ENCODE data around the gene HSFX2. TPM values are rescaled to one million over a fixed set of nuclear protein-coding genes. Genes with fewer than 3 reads are reported as not detected.
"Not testable (repeated sequence)": the region's sequence is repeated elsewhere in the genome, so short reads cannot be mapped to it uniquely, and the experiment has no call there.

HSFX2 gene, protein sequence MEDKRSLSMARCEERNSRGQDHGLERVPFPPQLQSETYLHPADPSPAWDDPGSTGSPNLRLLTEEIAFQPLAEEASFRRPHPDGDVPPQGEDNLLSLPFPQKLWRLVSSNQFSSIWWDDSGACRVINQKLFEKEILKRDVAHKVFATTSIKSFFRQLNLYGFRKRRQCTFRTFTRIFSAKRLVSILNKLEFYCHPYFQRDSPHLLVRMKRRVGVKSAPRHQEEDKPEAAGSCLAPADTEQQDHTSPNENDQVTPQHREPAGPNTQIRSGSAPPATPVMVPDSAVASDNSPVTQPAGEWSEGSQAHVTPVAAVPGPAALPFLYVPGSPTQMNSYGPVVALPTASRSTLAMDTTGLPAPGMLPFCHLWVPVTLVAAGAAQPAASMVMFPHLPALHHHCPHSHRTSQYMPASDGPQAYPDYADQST
- total RNA-seq, result under 1 TPM; 0.23 to 0.53 TPM

DNA sequence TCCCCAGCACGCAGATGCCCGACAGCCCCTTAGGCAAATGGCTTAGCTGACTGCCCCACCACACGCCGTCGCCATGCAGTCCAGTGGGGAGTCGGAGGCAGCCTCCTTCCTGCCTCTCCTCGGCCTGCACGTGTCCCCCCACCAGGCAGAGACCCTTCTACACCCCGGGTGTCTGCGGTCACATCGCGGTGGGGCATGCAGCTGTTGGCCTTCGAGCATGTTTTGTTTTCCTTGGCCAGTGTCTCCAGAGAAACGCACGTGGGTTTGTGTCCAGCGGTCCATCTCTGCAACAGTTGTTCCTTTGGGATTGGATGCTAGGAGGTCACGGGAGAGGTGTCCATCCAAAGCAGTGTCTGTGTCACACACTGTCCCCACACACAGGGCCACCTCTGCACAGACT is at the start of gene HSFX2:
Gene HSFX2 (minus strand): TSS at position 101 of the 400 bp plus-strand sequence. CDS start 614 bp downstream, outside the sequence.
- CTCF ChIA-PET; DNase-seq; H3K4me1 Mint-ChIP-seq; H3K27ac Mint-ChIP-seq; H3K9me3 Mint-ChIP-seq (ENCODE audit: low read depth); H3K4me3 Mint-ChIP-seq; H3K36me3 Mint-ChIP-seq; H3K27me3 Mint-ChIP-seq; ATAC-seq: not testable (repeated sequence)

- peaks cover 9% of the 10 kb centered on the region for H3K27me3 Mint-ChIP-seq
- ATAC-seq, result no peak
- no peaks in the 10 kb centered on the region for H3K36me3 Mint-ChIP-seq
- no peak overlapping the region for H3K4me3 Mint-ChIP-seq
- CTCF ChIA-PET, result no interaction called here
- H3K27ac Mint-ChIP-seq, result no peak overlapping the region
- no peak for DNase-seq
- H3K4me1 Mint-ChIP-seq, result no peaks in the 10 kb centered on the region
- H3K9me3 Mint-ChIP-seq (ENCODE audit: low read depth), result no peaks in the 10 kb centered on the region
These were observed 48.4 kb upstream of the HSFX2 start for GRCh38 chrX:149643496-149643895.

DNA sequence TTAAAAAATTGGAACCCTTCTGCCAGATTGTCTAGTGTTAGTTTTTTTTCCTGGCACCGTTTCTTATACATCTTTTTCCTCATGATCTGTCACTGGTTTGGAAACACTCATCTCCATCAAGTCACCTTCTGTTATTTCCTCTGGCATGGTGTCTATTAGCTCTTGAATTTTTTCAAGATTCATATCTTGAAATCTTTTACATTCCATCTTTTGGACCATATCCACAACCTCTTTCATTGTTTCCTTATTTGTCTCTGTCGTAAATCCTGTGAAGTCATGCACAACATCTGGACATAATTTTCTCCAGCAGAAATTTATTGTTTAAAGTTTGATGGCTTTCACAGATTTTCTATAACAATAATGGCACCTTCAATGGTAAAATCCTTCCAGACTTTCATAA is 46.7 kb upstream of the HSFX2 start:
- no peaks in the 10 kb centered on the region for H3K4me1 Mint-ChIP-seq
- no peaks in the 10 kb centered on the region for H3K9me3 Mint-ChIP-seq (ENCODE audit: low read depth)

GRCh38 chrX:149641432-149641831 is 46.3 kb upstream of the HSFX2 start:
- no peak for DNase-seq
- Mint-ChIP-seq H3K27ac (no peak overlapping the region), H3K36me3 (no peaks in the 10 kb centered on the region), H3K4me3 (no peak overlapping the region), H3K27me3 (peaks cover 9% of the 10 kb centered on the region), H3K4me1 (no peaks in the 10 kb centered on the region), H3K9me3 (ENCODE audit: low read depth) (no peaks in the 10 kb centered on the region)
- CTCF ChIA-PET, result no interaction called here
- ATAC-seq, result no peak

More for the DNA sequence above, 46.7 kb upstream of the HSFX2 start:
- CTCF ChIA-PET, result no interaction called here
- Mint-ChIP-seq H3K27ac (no peak overlapping the region), H3K36me3 (no peaks in the 10 kb centered on the region), H3K27me3 (peaks cover 9% of the 10 kb centered on the region), H3K4me3 (no peak overlapping the region)
- ATAC-seq, result no peak
- no peak for DNase-seq

- CTCF ChIA-PET, result no interaction called here
- Mint-ChIP-seq H3K4me3 (no peak overlapping the region), H3K36me3 (no peaks in the 10 kb centered on the region), H3K27ac (no peak overlapping the region), H3K4me1 (no peaks in the 10 kb centered on the region), H3K9me3 (ENCODE audit: low read depth) (no peaks in the 10 kb centered on the region), H3K27me3 (peaks cover 4% of the 10 kb centered on the region)
- ATAC-seq (no peak), DNase-seq (no peak)
These were observed 44.5 kb upstream of the HSFX2 start for GRCh38 chrX:149639568-149639967.

DNA sequence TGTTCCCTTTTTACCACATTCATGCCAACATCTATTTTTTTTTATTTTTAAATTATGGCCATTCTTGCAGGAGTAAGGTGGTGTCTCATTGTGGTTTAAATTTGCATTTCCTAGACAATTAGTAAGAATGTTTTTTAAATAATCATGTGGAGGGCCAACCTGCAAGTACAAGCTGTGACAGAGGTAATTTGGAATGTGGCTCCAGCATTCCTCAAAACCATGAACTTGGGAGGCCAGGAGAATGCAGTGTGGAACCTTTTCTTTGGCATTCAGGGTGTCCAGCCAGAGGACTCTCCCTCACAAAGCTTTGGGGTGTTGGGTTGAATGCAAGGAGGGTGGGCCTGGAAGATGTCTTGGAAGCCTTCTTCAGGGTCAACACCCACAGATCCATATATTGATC is 43.7 kb upstream of the HSFX2 start:
- H3K27me3 Mint-ChIP-seq, result peaks cover 3% of the 10 kb centered on the region
- H3K4me3 Mint-ChIP-seq, result no peak overlapping the region
- CTCF ChIA-PET, result no interaction called here
- H3K27ac Mint-ChIP-seq, result no peak overlapping the region
- no peak for DNase-seq
- H3K4me1 Mint-ChIP-seq, result no peaks in the 10 kb centered on the region
- no peaks in the 10 kb centered on the region for H3K36me3 Mint-ChIP-seq
- ATAC-seq, result no peak
- H3K9me3 Mint-ChIP-seq (ENCODE audit: low read depth), result no peaks in the 10 kb centered on the region

- Mint-ChIP-seq H3K4me3 (no peak overlapping the region), H3K36me3 (peaks cover 2% of the 10 kb centered on the region), H3K27ac (no peak overlapping the region), H3K27me3 (no peaks in the 10 kb centered on the region), H3K4me1 (peaks cover 26% of the 10 kb centered on the region), H3K9me3 (ENCODE audit: low read depth) (no peaks in the 10 kb centered on the region)
- ATAC-seq, result no peak
- CTCF ChIA-PET, result no interaction called here
- DNase-seq, result no peak
These were observed 38.4 kb upstream of the HSFX2 start for GRCh38 chrX:149633511-149633910.

- Mint-ChIP-seq H3K27ac (peak within 1 kb of the TSS; percentile 81), H3K9me3 (ENCODE audit: low read depth) (no peaks in the 10 kb centered on the region), H3K4me3 (peak within 1 kb of the TSS; percentile 90), H3K36me3 (peaks cover 4% of the 10 kb centered on the region), H3K27me3 (no peaks in the 10 kb centered on the region), H3K4me1 (peaks cover 32% of the 10 kb centered on the region)
- DNase-seq (peak; percentile 79), ATAC-seq (peak; percentile 95)
- CTCF ChIA-PET, result no interaction called here
These were observed 36.4 kb upstream of the HSFX2 start, which contains the start of gene TMEM185A for GRCh38 chrX:149631234-149632165. TSS of gene TMEM185A (minus strand) at chrX:149631792. CDS start at chrX:149631580, 212 bp downstream.

- no peaks in the 10 kb centered on the region for H3K27me3 Mint-ChIP-seq
- H3K4me1 Mint-ChIP-seq, result peaks cover 32% of the 10 kb centered on the region
- peaks cover 4% of the 10 kb centered on the region for H3K36me3 Mint-ChIP-seq
- peak overlapping the region; percentile 90 for H3K4me3 Mint-ChIP-seq
- CTCF ChIA-PET, result no interaction called here
- H3K9me3 Mint-ChIP-seq (ENCODE audit: low read depth), result no peaks in the 10 kb centered on the region
- peak overlapping the region; percentile 81 for H3K27ac Mint-ChIP-seq
- DNase-seq, result no peak
- no peak for ATAC-seq
These were observed 35.6 kb upstream of the HSFX2 start for GRCh38 chrX:149630681-149631233.

DNA sequence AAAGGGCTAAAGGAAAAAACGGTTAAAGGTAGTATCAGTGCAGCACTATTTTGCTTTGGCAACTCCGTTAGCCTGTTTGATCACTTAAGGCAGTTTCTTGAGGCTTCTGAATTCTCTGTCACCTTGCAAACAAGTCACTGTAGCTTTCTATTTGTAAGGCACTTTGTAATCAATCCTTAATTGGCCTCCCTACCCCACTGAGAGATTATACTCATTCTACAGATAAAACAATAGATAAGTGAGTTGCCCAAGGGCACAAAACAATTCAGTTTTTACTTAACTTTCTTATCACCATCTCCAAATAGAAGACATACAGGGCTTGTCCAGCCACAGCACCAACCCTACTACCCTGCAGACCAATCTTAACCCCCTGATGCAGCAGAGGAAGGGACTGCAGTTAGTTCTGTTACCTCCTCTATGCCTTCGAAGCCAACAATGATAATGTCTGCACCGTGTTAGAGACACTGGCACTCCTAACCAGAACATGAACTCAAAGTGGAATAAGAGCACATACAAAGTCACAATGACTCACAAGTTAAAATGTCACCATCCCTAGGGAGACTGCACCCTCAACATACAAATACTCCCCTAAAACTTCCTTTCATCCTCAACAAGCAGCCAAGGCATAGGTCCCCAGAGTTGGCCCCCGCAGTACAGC is 34.7 kb upstream of the HSFX2 start:
- Mint-ChIP-seq H3K27me3 (no peaks in the 10 kb centered on the region), H3K36me3 (peaks cover 4% of the 10 kb centered on the region), H3K27ac (no peak overlapping the region), H3K4me3 (peak overlapping the region; percentile 90), H3K4me1 (peaks cover 32% of the 10 kb centered on the region), H3K9me3 (ENCODE audit: low read depth) (no peaks in the 10 kb centered on the region)
- no peak for ATAC-seq
- DNase-seq, result no peak
- CTCF ChIA-PET, result no interaction called here

DNA sequence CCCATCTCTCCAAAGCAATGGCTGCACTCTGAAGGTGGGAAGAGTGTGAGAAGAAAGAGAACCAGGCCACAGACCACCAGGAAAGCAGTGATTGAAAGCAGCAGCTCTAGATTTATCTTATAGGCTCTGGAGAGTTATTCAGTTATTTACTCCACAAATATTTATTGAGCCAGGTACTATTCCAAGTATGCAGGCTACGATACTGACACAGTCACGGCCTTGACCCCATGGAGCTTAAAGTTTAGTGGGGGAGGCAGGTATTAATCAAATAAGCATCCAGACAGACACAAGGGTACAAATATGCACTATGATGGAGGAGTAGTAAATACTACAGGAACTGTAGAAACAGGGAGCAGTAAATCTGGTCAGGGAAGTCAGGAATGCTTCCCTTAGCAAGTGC is 33.7 kb upstream of the HSFX2 start:
- Mint-ChIP-seq H3K4me3 (no peak overlapping the region), H3K4me1 (peaks cover 32% of the 10 kb centered on the region), H3K9me3 (ENCODE audit: low read depth) (no peaks in the 10 kb centered on the region), H3K27me3 (no peaks in the 10 kb centered on the region), H3K36me3 (peaks cover 4% of the 10 kb centered on the region), H3K27ac (no peak overlapping the region)
- DNase-seq (no peak), ATAC-seq (no peak)
- CTCF ChIA-PET, result no interaction called here

DNA sequence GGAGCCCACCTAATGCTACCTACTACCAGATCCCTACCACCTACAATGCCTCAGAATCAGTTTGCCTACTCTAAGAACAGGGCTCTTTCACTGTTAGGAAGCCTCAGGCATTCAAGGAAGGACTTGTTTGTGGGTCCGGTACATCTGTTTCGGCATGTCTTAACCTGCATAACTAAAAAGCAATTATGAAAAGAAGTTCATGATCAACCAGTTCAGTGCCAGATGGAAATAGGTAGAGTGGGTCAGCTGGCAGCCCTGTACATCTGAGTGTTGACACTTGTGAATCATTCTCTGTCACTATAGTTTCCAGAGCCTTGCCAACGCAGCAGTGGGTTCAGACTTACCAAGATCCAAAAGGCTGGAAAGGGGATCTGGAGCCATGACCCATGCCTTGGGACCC is 33.2 kb upstream of the HSFX2 start:
- Mint-ChIP-seq H3K36me3 (peaks cover 4% of the 10 kb centered on the region), H3K27me3 (no peaks in the 10 kb centered on the region), H3K9me3 (ENCODE audit: low read depth) (no peaks in the 10 kb centered on the region), H3K27ac (no peak overlapping the region), H3K4me3 (no peak overlapping the region), H3K4me1 (peaks cover 32% of the 10 kb centered on the region)
- DNase-seq (no peak), ATAC-seq (no peak)
- CTCF ChIA-PET, result interaction anchor here (1.2 kb wide), 1 partner anchor 60 kb away, joined by 3 read pairs; no protein-coding TSS in a partner anchor

GRCh38 chrX:149626829-149627228 is 31.7 kb upstream of the HSFX2 start:
- DNase-seq; H3K27ac Mint-ChIP-seq; H3K4me3 Mint-ChIP-seq; ATAC-seq; H3K9me3 Mint-ChIP-seq (ENCODE audit: low read depth); H3K27me3 Mint-ChIP-seq; CTCF ChIA-PET; H3K36me3 Mint-ChIP-seq: not testable (repeated sequence)
- peaks cover 25% of the 10 kb centered on the region for H3K4me1 Mint-ChIP-seq

Measured in activated CD8-positive, alpha-beta memory T cell treated with anti-CD3 and anti-CD28 coated beads, Interleukin-2, amount 10 ng/mL, durations not matched to agents 7 days and 5 days (primary cell).